ENCODE measurements around the gene SERP1.

DNA sequence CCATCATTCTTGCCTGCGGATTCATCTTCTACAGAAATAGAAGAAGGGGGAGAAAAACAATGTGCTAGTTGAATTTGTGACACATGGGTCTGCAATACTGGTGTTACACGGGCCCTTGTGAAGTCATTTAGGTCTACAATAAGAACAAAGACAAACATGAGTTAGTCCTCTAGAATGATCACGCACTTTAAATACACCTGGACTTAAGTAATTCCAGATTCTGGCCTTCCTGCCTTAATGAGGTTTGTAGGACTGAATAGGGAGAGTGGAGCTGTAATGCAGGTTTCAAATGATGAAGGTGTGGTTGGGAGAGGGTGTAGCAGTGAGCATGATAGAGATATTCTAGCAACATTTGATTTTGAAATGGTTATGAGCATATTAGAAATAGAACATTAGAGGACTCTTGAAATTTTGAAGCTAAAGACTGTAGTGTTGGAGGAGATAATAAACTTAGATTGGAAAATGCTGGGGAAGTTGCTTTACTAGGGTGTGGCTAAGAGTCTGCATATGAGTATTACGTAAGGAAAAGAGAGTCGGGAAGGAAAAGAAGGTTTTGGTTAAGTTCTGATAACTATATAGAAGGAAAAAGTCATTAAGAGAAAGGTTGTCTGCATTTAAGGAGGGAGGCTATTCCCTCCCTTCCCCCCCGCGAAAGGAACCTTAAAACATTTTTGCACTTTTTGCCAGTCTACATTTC is 897 bp upstream of the SERP1 start:
- TF ChIP-seq, protein P1, sequence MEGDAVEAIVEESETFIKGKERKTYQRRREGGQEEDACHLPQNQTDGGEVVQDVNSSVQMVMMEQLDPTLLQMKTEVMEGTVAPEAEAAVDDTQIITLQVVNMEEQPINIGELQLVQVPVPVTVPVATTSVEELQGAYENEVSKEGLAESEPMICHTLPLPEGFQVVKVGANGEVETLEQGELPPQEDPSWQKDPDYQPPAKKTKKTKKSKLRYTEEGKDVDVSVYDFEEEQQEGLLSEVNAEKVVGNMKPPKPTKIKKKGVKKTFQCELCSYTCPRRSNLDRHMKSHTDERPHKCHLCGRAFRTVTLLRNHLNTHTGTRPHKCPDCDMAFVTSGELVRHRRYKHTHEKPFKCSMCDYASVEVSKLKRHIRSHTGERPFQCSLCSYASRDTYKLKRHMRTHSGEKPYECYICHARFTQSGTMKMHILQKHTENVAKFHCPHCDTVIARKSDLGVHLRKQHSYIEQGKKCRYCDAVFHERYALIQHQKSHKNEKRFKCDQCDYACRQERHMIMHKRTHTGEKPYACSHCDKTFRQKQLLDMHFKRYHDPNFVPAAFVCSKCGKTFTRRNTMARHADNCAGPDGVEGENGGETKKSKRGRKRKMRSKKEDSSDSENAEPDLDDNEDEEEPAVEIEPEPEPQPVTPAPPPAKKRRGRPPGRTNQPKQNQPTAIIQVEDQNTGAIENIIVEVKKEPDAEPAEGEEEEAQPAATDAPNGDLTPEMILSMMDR (IDR thresholded peaks at IDR 0.05; ENCODE audit: insufficient read depth, low read depth, low read length): no peak
- TF ChIP-seq EZH2 (IDR thresholded peaks at IDR 0.05; ENCODE audit: insufficient read depth, low read length): no peak
